HepG2 (cell line): ENCODE results near the gene MACROD2.

Source experiments
- JARID2 ChIP-seq: sonication (generic); formaldehyde crosslinking; IDR thresholded peaks from 2 replicates; pipeline ENCODE4 v1.8.1; 2023; ENCODE audit warnings: missing genetic modification reagents, inconsistent platforms; ENCODE audit not compliant: insufficient replicate concordance
- MYNN ChIP-seq: sonication (generic); formaldehyde crosslinking; IDR thresholded peaks from 2 replicates; pipeline ENCODE4 v1.4.0; 2020; ENCODE audit warnings: mild to moderate bottlenecking, low read depth, missing genetic modification reagents

- TF ChIP-seq MYNN (CRISPR knock-in tag), result no peak
- TF ChIP-seq JARID2 (CRISPR knock-in tag), result no peak
Observed at GRCh38 chr20:14698125-14698524, 702.8 kb downstream of the MACROD2 start.
